OCI-LY7 (cell line): ENCODE results near the gene AXL.

ENCODE experiments used
- CTCF ChIP-seq: fragments of 200-600 bp; sonication (generic); conservative IDR thresholded peaks from 2 replicates; pipeline ENCODE4 v1.5.1; 2014; ENCODE audit warnings: mild to moderate bottlenecking, antibody characterized with exemption, low read length, moderate library complexity, mixed read lengths
- EZH2phosphoT487 ChIP-seq: fragments of 200-600 bp; sonication (generic); IDR thresholded peaks from 2 replicates; pipeline ENCODE4 v1.6.1; 2018; ENCODE audit warnings: low read depth, borderline replicate concordance, mild to moderate bottlenecking, mixed run types, antibody characterized with exemption, low read length, moderate library complexity, mixed read lengths

- TF ChIP-seq CTCF (no peak), EZH2phosphoT487 (no peak)
Measured at GRCh38 chr19:41309180-41310032, 90.4 kb downstream of the AXL start.
